Measurements from ENCODE around the gene NTN4. TPM values are rescaled to one million over a fixed set of nuclear protein-coding genes. Genes with fewer than 3 reads are reported as not detected.

The NTN4 gene
- total RNA-seq, 1 donor from 2014 or later: 120 TPM

DNA sequence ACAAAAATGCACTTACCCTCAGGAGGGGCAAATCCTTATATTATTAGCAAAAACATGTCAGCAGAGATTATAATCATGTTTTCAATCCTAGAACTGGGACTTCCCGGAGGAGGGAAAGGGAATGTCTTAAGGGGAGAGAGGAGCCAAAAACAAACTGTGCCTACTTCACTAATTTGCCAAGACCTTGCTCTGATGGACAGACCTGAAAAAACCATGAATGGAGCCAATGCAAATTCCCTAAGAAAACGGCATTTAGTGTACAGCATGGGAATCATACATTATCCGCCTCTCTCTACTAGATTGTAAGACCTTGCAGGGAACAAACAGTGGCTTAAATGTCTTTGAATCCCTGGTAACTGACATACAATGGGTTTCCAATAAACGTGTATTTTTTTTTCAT is 70.4 kb downstream of the NTN4 start:
- H3K4me3 ChIP-seq (ENCODE audit: low read depth, low read length): no peak overlapping the region
- DNase-seq (ENCODE audit: low read depth): no peak
- TF ChIP-seq, protein P1, sequence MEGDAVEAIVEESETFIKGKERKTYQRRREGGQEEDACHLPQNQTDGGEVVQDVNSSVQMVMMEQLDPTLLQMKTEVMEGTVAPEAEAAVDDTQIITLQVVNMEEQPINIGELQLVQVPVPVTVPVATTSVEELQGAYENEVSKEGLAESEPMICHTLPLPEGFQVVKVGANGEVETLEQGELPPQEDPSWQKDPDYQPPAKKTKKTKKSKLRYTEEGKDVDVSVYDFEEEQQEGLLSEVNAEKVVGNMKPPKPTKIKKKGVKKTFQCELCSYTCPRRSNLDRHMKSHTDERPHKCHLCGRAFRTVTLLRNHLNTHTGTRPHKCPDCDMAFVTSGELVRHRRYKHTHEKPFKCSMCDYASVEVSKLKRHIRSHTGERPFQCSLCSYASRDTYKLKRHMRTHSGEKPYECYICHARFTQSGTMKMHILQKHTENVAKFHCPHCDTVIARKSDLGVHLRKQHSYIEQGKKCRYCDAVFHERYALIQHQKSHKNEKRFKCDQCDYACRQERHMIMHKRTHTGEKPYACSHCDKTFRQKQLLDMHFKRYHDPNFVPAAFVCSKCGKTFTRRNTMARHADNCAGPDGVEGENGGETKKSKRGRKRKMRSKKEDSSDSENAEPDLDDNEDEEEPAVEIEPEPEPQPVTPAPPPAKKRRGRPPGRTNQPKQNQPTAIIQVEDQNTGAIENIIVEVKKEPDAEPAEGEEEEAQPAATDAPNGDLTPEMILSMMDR (conservative IDR thresholded peaks at IDR 0.05; ENCODE audit: low read depth, low read length): no peak

DNA sequence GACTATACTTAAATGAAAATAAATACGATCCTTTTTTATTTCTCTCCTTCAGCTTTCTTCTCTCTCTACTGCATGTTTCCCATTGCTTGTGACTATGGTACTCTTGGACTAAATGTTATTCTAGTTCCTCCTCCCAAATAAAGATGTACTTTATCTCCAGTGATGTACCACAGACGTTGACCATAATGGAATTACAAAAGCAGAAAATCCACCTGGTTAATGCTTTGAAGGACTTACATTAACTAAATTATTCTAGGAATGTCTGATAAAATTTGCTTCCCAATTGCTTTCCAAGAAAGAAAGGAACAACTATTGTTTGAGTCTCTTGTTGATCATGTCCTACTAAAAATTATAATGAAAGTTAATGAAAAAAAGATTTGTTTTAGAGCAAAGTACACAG is 71.8 kb downstream of the NTN4 start:
- no peak for DNase-seq (ENCODE audit: low read depth)
- TF ChIP-seq, protein P1 (conservative IDR thresholded peaks at IDR 0.05; ENCODE audit: low read depth, low read length): no peak

DNA sequence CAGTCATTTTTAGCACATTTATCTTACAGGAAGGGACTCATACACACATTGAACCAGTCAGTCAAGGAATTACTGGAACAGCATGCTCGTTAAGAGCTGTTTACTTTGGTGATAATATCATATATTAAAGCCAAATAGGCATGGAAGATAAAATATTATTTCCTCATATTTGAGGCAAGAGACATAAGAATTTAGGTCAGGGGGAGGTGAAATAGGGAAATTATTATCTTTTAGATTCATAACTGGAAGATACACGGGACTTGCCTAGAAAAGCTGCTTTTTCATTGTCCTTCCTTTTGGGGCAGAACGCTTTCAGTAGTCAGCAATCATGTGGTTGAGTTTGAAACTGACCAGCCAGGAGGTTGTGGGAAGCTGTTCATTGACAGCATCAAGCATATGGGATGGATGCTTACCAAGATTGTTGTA is 72.5 kb downstream of the NTN4 start:
- TF ChIP-seq, protein P1 (conservative IDR thresholded peaks at IDR 0.05; ENCODE audit: low read depth, low read length): no peak
- H3K4me3 ChIP-seq (ENCODE audit: low read depth, low read length): no peak overlapping the region
- no peak for DNase-seq (ENCODE audit: low read depth)

More for the DNA sequence above, 71.8 kb downstream of the NTN4 start:
- H3K4me3 ChIP-seq (ENCODE audit: low read depth, low read length): no peak overlapping the region

DNA sequence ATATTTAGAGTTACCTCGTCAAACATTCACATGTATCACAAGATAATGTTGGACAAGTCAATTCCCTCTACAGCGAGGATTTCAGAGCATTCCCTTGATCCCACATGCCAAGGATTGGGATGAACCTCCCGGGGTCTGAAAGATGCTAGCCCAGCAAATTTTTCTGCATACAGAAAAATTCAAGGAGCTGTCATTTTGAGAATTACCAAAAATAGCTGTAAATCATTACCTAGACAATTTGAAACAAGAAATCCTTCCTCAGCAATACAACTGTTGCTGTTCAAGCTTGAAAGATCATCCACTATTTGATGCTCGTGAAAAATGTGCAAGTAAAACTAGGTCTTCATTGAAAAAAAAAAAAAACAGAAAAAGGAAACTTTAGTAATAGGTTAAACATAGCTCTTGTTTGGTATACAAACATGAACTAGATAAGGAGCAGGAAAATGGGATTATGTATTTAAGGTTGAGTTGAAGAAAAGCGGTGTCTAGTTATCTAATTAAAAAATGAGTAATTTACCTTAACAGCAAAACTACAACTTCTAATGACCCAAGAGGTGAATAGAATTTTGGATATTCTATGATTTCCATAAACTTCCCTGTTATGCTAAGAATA is 73.1 kb downstream of the NTN4 start:
- no peak overlapping the region for H3K4me3 ChIP-seq (ENCODE audit: low read depth, low read length)
- peak; percentile 48 for DNase-seq (ENCODE audit: low read depth)
- TF ChIP-seq, protein P1 (conservative IDR thresholded peaks at IDR 0.05; ENCODE audit: low read depth, low read length): no peak

DNA sequence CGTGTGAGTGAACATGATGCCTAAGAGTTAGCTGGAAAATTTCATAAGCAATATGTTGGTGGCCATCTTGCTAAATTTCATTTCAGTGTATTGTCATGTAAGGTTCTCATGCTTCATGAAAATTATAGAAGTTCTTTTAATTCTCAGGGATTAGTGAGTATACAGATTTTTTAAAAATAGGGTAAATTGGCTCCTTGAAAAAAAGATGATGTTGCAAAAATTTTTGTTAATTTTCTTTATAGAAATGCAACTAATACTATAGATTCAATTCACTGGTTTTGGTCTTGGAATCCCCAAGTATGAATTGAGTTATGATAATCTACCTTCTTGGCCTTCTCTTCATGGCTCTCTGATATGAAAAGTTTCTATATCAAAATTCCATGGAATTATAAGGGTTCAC is 75.4 kb downstream of the NTN4 start:
- TF ChIP-seq, protein P1 (conservative IDR thresholded peaks at IDR 0.05; ENCODE audit: low read depth, low read length): no peak
- no peak for DNase-seq (ENCODE audit: low read depth)

DNA sequence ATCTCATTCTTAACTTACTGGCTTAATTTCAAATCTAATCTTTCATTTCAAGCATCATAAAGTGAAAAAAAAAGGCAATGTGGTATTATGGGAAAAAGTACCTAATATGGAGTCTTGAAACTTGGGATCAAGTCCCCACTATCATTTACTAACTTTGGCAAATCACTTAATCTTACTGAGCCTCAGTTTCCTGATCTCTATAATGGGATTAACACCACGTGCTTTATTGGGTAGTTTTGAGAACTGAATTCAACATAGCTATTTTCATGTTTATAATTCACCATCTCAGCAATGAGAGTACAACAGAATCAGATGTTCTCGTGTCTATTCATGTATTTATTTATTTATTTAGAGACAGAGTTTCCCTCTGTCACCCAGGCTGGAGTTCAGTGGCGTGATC is 78.3 kb downstream of the NTN4 start:
- no peak for DNase-seq (ENCODE audit: low read depth)
- TF ChIP-seq, protein P1 (conservative IDR thresholded peaks at IDR 0.05; ENCODE audit: low read depth, low read length): no peak
- no peak overlapping the region for H3K4me3 ChIP-seq (ENCODE audit: low read depth, low read length)

More for the DNA sequence above, 75.4 kb downstream of the NTN4 start:
- H3K4me3 ChIP-seq (ENCODE audit: low read depth, low read length): no peak overlapping the region

DNA sequence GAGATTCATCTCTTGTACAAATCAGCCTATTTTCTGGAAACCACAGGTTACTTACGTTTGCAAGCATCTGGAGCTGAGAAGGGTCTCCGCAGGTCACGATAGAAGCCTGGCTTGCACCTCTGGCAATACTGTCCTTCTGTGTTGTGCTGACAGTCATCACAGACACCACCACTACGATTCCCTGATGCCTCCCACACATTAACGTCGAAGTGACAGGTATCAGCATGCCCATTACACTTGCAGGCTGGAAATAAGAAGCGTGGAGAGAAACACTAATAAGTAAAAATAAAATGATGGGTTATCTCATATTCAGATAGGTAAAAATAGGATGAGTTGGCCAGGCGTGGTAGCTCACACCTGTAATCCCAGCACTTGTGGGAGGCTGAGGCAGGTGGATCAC is 80.2 kb downstream of the NTN4 start:
- no peak for DNase-seq (ENCODE audit: low read depth)
- H3K4me3 ChIP-seq (ENCODE audit: low read depth, low read length): no peak overlapping the region
- TF ChIP-seq, protein P1 (conservative IDR thresholded peaks at IDR 0.05; ENCODE audit: low read depth, low read length): no peak

All from epithelial cell of proximal tubule (primary cell).